Measurements from ENCODE around the gene MANF. TPM values are rescaled to one million over a fixed set of nuclear protein-coding genes. Genes with fewer than 3 reads are reported as not detected.

MANF gene
- total RNA-seq, 4 donors from 2014 or later, result 9.8 to 28.4 (median 23.0) TPM

GRCh38 chr3:51390246-51391074, 5.4 kb downstream of the MANF start:
- DNase-seq (ENCODE audit: low spot score in 2 of 2), result no peak
- H3K9me3 ChIP-seq, result no peaks in the 10 kb centered on the region
- peaks cover 0 to 81% (median 38%) of the 10 kb centered on the region in 4 donors for H3K4me1 ChIP-seq
- H3K27ac ChIP-seq, result peak overlapping the region in 3 of 4 donors; percentile 85 to 92 (median 89)
- no peaks in the 10 kb centered on the region for H3K27me3 ChIP-seq
- 43 to 62% methylated on average over 19 to 24 of the region's 29 CpGs for WGBS, 2 donors
- peak overlapping the region; percentile 30 to 73 (median 61) for H3K4me3 ChIP-seq
- peaks cover 0 to 73% (median 15%) of the 10 kb centered on the region in 3 donors for H3K36me3 ChIP-seq
- TF ChIP-seq POLR2A (IDR thresholded peaks at IDR 0.05), result no peak
- TF ChIP-seq CTCF (IDR thresholded peaks at IDR 0.05), result no peak
- no peak for TF ChIP-seq EP300 (IDR thresholded peaks at IDR 0.05)

- DNase-seq (ENCODE audit: low spot score in 2 of 2), result peak; percentile 92 to 97
- TF ChIP-seq EP300 (IDR thresholded peaks at IDR 0.05), result peak; percentile 51 to 85
- TF ChIP-seq POLR2A (IDR thresholded peaks at IDR 0.05), result peak in 1 of 2 donors; percentile 55
- peak; percentile 92 to 97 (median 94) for TF ChIP-seq CTCF (IDR thresholded peaks at IDR 0.05)
- Histone ChIP-seq H3K27me3 (no peaks in the 10 kb centered on the region), H3K4me1 (peaks cover 0 to 81% (median 33%) of the 10 kb centered on the region in 4 donors), H3K4me3 (peak within 1 kb of the TSS; percentile 56 to 76 (median 70)), H3K36me3 (peaks cover 0 to 79% (median 15%) of the 10 kb centered on the region in 3 donors), H3K27ac (peak within 1 kb of the TSS; percentile 71 to 92 (median 87)), H3K9me3 (no peaks in the 10 kb centered on the region)
- 1% methylated on average over 21 of the region's 83 CpGs; no CpG with 5 or more reads in 1 of the 2 donors for WGBS, 2 donors
Measured at GRCh38 chr3:51391075-51391565, 6.0 kb downstream of the MANF start, which contains the start of gene RBM15B. Gene RBM15B (plus strand): TSS chr3:51391285. CDS start chr3:51391400, 115 bp downstream.

- peak overlapping the region; percentile 71 to 92 (median 86) for H3K27ac ChIP-seq
- peaks cover 0 to 82% (median 15%) of the 10 kb centered on the region in 3 donors for H3K36me3 ChIP-seq
- peaks cover 0 to 81% (median 26%) of the 10 kb centered on the region in 4 donors for H3K4me1 ChIP-seq
- no peaks in the 10 kb centered on the region for H3K27me3 ChIP-seq
- no peaks in the 10 kb centered on the region for H3K9me3 ChIP-seq
- no peak for DNase-seq (ENCODE audit: low spot score in 2 of 2)
- 13 to 100% methylated on average over 1 to 30 of the region's 115 CpGs for whole genome bisulfite sequencing, 2 donors
- TF ChIP-seq POLR2A (IDR thresholded peaks at IDR 0.05) (no peak), EP300 (IDR thresholded peaks at IDR 0.05) (no peak), CTCF (IDR thresholded peaks at IDR 0.05) (no peak)
- H3K4me3 ChIP-seq, result peak overlapping the region; percentile 56 to 76 (median 70)
Measured at GRCh38 chr3:51391566-51392354, 6.7 kb downstream of the MANF start.

GRCh38 chr3:51392355-51393133, 7.5 kb downstream of the MANF start:
- H3K36me3 ChIP-seq, result peaks cover 0 to 81% (median 15%) of the 10 kb centered on the region in 3 donors
- H3K4me3 ChIP-seq, result peak overlapping the region; percentile 56 to 76 (median 70)
- peaks cover 0 to 81% (median 23%) of the 10 kb centered on the region in 4 donors for H3K4me1 ChIP-seq
- WGBS, 2 donors, result 92 to 93% methylated on average over 42 of the region's 42 CpGs
- DNase-seq (ENCODE audit: low spot score in 2 of 2), result no peak
- no peaks in the 10 kb centered on the region for H3K9me3 ChIP-seq
- no peak for TF ChIP-seq CTCF (IDR thresholded peaks at IDR 0.05)
- no peak for TF ChIP-seq POLR2A (IDR thresholded peaks at IDR 0.05)
- no peak for TF ChIP-seq EP300 (IDR thresholded peaks at IDR 0.05)
- no peaks in the 10 kb centered on the region for H3K27me3 ChIP-seq
- peak overlapping the region in 3 of 4 donors; percentile 80 to 92 (median 89) for H3K27ac ChIP-seq

Measured in tibial nerve (tissue), 4 donors.